ENCODE measurements around the gene KCNQ5. TPM values are rescaled to one million over a fixed set of nuclear protein-coding genes. Genes with fewer than 3 reads are reported as not detected.
"Not testable (repeated sequence)": the region's sequence is repeated elsewhere in the genome, so short reads cannot be mapped to it uniquely, and the experiment has no call there.

KCNQ5 gene
- total RNA-seq, 1 donor from 2014 or later = 0.49 TPM

DNA sequence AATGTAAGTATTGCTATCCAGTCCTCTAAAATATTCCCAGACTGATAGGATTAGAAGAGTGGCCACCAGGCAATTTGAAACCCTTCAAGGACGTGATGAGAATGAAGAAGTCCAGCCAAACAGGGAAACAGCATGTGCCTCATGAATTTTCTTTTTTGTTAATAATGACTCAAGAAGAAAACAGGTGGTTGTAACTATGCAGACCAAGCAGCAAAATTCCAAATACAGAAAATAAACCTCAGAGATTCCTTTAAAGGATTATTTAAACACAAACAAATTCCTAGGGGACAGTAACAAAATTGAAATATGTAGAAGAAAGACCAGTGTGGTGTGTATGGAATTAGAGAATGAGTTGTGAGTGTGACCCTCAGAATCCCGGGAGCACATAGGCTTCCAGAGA lies 239.2 kb downstream of the KCNQ5 start:
- intact Hi-C loops (cut with DNase I) = no loop called here
- no peak for ATAC-seq
- no peak for DNase-seq (ENCODE audit: low spot score)

DNA sequence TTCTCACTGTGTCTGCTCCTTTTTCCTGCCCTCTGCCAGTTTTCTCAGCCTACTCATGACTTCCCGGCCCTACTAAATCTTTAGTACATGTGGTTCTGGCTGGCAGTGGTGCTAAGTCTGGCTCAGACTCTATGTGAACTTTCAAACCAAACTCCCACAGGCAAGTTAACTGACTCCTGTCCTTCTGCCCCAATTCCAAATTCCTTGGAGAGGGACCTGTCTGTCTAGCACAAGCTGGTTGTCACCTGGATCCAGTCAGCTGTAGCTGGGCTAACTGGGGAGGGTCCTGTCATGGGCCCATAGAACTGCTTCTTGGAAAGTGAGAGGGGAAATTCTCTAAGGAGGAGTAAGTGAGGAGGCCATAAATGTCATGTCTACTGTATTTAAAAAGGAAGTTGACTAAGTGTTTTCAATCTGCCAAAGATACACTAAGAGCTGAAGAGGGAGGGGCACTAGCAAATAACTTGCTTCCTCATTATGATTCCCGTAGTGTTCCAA lies 240.1 kb downstream of the KCNQ5 start:
- intact Hi-C loops (cut with DNase I) = no loop called here
- ATAC-seq (peak; percentile 71), DNase-seq (ENCODE audit: low spot score) (no peak)

DNA sequence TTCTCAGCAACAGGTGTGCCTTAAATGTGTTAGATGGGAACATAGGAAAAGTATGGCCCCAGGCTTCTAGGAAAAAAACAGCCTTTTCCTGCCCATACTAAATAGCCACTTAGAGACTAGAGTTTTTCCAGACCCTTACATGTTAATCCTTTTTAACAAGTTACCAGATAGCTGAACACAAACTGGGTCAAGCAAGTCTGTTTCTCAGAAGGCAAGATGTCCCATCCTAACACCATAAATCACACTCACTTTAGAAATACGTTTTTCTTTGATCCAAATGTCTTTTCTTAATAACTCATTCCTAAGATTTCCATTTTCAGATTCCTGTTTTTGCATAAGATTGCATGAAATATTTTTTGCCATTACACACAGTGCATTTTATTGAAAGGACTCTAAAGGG lies 241.3 kb downstream of the KCNQ5 start:
- ATAC-seq = no peak
- intact Hi-C loops (cut with DNase I) = no loop called here

DNA sequence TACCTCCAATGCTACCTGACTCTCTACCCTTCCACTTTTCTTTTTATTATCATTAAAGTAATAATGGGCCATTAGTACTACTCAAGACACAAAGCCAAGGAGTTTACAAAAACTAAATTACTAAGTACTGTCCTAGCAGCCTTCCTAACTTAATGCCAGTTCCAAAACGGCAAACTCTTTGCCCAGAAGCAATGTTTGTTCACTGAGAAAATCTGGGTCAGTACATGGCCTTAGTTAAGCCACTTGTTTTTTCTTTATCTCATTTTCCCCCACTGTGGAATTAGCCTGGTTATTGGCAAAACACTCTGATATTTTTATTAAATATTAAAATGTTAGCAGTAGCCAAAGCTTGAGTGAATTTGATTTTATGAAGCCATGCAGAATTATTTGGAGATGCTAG lies 242.4 kb downstream of the KCNQ5 start:
- ATAC-seq (no peak), DNase-seq (ENCODE audit: low spot score) (no peak)
- intact Hi-C loops (cut with DNase I) = no loop called here

More for the DNA sequence above, 241.3 kb downstream of the KCNQ5 start:
- DNase-seq (ENCODE audit: low spot score) = no peak

DNA sequence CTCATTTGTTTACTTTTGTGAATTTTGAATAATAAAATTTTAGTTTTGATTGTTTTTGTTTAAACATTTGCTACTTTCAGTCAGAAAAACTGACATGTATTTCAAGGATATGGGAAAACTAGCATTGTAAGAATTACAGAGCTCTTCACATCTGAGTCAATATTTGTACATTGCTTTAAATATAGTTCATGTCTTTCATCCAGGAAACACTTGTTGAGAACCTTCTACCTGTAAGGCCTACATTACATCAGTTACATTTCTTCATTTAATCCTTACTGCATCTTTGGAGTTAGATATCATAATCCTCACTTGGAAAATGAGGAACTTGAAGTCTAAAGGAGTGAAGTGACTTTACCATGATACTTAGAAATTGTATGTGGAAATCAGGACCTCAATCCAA lies 242.9 kb downstream of the KCNQ5 start:
- ATAC-seq (no peak), DNase-seq (ENCODE audit: low spot score) (no peak)
- intact Hi-C loops (cut with DNase I) = no loop called here

DNA sequence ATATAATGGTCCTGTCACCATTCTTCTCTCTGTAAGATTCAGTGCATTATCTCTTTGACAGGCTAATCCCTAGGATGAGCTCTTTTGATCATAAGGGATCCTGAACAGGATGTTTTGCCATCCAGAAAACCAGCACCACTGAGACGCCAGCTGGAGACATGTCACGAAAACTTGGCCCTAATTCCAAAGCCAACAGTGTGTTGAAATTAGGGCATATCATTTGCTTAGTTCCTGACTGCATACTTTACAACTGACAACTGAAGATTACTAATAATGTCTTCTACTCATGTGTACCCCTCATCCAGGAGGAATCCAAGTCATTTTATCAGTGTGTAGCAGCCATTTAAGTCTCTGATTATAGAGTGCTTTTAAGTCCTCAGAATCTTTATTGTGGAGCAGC lies 243.6 kb downstream of the KCNQ5 start:
- DNase-seq (ENCODE audit: low spot score) (no peak), ATAC-seq (no peak)
- intact Hi-C loops (cut with DNase I) = no loop called here

DNA sequence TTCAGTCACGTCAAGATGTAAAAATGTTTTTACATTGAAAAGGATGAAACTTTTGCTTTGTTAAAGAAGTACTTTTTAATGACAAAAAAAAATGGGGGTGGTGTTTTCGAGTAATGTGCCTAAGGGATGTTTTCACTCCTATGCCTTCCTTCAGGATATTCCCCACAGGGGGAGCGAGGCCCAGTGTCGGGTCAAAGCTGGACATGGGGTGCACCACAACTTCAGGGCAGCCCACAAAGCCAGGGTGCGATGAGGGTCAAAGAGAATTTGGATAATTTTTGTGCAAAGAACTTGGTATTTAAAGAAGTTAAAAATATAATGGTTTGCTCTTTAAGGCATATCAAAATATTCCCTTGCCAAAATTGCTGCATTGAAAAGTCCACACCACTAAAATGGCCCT lies 247.8 kb downstream of the KCNQ5 start:
- no peak for ATAC-seq
- no peak for DNase-seq (ENCODE audit: low spot score)
- intact Hi-C loops (cut with DNase I) = no loop called here

DNA sequence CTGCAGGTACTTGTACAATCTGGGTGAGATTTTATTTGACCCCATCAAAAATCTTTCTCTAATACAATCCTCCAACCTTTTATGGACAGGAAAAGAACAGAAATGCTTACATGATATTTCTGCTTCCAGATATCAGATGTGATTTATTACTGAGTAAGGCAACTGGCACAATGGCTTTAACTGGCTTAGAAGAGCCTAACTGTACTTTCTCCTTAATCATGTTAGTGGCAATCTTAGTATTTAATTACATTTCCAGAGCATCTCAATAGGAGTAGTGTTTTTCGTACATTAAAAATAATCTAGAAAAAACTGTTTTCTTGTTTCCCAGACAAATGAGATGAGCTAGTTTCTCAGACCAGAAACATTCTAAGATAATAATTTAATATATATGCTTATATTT lies 251.6 kb downstream of the KCNQ5 start:
- DNase-seq (ENCODE audit: low spot score) (no peak), ATAC-seq (no peak)
- intact Hi-C loops (cut with DNase I) = no loop called here

DNA sequence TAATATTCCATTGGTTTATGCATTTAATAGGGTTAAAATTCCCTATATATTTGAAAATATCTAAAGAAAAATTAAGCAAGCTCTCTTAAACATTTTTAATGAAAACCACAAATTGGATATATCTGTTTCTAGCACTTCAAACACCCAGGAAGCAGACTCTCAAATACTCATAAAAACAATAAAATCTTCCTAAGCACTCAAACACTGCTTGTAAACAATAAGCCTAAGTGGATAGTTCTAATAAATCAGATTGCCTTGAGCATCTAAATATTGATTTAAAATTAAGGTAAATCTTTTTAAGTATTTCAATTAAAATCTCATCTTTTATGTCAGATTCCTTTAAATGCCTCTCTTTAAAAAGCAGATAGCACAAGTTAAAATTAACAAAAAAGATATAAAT lies 254.4 kb downstream of the KCNQ5 start:
- DNase-seq (ENCODE audit: low spot score) = no peak
- intact Hi-C loops (cut with DNase I) = no loop called here

DNA sequence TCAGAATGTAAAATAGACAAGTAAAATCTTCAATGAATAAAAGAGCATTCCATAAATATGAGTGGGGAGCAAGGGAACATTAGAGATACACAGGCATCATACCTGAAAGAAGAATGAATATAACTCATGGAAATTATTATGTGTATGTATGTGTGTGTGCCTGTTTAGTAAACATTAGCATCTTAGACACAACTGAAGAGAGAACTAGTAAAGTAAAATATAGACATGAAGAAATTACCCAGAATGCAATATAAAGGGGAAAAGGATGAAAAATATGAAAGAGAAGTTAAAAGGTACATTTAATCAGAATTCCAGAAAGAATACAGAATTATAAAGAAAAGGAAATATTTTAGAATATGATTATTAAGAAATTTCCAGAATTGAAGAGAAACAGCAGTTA lies 264.3 kb downstream of the KCNQ5 start:
- intact Hi-C loops (cut with DNase I) = loop anchor here (2.0 kb wide), 1 partner anchor 77 kb away; no protein-coding TSS in a partner anchor
- ATAC-seq (no peak), DNase-seq (ENCODE audit: low spot score) (no peak)

More for the DNA sequence above, 254.4 kb downstream of the KCNQ5 start:
- no peak for ATAC-seq

DNA sequence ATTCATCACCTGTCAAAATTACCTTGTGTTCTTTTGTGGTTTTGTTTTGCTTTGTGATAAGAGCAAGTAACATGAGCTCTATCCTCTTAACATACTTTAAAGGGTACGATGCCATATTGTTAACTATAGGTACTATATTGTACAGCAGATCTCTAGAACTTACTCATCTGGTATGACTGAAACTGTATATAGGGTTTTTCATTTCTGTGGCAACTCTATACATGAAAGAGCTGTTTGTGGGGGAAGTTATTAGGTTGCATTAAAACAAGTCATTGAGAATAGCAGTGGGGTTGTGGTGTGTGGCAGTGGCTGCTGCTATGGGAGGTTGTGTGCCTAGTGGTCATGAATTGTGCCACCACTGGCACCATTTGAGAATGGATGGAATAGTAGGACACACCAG lies 268.4 kb downstream of the KCNQ5 start:
- ATAC-seq = no peak
- DNase-seq (ENCODE audit: low spot score) = no peak
- intact Hi-C loops (cut with DNase I) = no loop called here

DNA sequence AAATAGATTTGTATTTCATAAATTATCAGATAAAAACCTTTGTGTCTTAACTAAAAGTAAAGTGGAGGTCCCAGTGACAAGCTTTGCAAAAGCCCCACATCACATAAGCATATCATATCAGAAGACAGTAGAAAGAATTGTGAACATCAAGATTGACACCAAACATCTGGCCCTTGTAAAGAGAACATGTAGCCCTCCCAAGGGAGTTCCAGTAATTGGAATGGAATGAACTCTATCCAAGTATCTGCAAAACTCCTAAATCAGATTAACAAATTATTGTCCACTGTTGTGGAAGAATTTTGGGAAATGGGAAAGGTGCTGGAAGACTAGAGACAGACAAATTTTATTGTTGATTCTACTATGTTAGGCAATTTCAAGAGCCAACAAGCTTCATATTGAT lies 268.8 kb downstream of the KCNQ5 start:
- DNase-seq (ENCODE audit: low spot score) = no peak
- intact Hi-C loops (cut with DNase I) = no loop called here
- no peak for ATAC-seq

DNA sequence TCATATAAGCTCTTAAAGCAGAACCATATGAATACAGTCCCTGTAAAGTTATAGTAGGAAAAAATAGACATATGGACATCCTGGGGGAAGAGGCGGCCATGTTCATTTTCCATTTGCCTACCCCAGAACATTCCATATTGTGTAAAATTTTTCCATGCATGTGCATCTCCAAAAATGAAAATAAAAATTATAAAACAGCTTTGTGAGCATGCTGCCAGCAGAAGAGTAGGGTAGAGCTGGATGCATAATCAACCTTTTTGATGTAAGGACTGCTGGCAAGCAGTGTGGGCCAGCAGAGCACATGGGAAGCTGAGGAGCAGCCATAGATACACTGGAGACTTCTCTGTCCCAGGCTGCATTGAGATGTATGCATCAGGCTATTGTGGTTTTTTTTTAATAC lies 271.0 kb downstream of the KCNQ5 start:
- ATAC-seq = no peak
- intact Hi-C loops (cut with DNase I) = no loop called here
- no peak for DNase-seq (ENCODE audit: low spot score)

DNA sequence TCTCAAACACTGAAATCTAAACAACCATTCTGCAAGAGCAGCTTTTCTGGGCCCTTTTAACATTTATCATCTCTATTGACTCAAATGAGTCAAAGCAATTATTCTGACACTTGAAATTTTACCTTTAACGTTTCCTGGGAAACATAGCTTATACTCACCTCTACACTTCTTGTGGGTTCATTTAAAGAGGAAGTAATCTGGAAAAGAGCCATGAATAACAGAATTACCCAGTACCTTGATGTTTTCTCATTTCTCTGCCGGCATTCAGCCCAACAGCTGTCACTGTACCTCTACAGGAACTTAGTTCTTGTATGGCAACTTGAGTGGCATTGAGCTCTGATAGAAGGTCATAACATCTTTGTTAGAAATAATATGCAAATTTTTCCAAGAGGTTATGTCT lies 272.2 kb downstream of the KCNQ5 start:
- ATAC-seq (no peak), DNase-seq (ENCODE audit: low spot score) (no peak)
- intact Hi-C loops (cut with DNase I) = no loop called here

DNA sequence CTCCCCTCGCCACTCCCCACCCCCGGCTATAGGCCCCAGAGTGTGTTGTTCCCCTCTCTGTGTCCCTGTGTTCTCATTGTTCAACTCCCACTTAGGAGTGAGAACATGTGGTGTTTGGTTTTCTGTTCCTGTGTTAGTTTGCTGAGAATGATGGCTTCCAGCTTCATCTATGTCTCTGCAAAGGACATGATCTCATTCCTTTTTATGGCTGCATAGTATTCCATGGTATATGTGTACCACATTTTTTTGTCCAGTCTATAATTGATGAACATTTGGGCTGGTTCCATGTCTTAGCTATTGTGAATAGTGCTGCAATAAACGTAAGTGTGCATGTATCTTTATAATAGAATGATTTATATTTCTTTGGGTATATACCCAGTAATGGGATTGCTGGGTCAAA lies 276.4 kb downstream of the KCNQ5 start:
- DNase-seq (ENCODE audit: low spot score); ATAC-seq; intact Hi-C loops (cut with DNase I): not testable (repeated sequence)

DNA sequence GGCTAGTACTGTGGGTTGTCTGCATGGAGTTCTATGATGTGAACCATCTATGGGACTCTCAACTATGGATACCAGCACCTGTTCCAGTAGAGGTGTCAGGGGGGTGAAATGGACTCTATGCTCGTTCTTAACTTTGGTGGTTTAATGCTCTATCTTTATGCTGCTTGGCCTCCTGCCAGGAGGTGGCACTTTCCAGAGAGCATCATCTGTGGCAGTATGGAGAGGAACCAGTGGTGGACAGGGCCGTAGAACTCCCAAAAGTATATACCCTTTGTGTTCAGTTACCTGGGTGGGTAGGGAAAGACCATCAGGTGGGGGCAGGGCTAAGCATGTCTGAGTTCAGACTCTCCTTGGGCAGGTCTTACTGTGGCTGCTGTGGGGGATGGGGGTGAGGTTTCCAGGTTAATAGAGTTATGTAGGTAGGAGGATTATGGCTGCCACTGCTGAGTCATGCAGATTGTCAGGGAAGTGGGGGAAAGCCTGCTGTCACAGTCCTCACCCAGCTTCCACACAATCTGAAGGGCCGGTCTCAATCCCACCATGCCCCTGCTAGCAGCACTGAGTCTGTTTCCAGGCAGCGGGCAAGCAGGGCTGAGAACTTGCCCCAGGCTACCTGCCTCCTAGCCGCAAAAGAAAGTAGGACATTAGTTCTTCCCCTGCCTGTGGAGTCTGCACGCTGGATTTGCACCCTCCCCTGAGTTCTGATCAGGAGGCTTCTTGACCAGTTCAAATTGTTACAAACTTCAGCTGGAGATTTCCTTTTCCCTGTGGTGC lies 284.0 kb downstream of the KCNQ5 start:
- no peak for ATAC-seq

DNA sequence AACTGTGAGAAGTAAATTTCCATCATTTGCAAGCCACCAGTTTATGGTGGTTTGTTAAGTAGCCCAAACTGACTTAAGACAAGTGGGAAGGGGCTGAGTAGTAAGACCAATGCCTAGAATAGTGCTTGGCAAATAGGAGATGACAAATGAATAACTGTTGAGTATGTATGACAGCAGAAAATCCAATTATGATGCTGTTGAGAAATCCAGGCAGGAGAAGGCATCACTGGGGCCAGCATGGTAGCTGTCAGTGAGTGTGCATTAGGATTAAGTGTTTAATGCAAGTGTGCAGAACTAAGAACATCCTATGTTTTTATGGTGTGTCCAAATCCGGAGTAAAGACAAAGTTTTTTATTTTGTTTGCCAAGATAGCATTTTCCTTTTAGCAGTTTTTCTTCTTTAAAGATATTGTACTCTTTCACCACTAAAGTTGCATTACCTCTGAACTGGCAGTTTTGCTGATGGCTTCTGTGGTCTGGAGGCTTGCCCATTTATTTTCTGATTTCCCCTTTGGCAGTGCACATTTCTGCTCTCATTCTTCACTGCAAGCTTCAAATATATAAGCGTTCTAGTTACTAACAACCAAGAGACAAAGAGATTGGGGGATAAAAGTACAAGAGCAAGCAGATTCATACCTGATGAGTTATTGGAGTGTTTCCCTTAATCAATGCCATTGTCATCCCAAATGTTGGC lies 289.7 kb downstream of the KCNQ5 start:
- no peak for DNase-seq (ENCODE audit: low spot score)
- intact Hi-C loops (cut with DNase I) = no loop called here
- ATAC-seq = no peak

More for the DNA sequence above, 284.0 kb downstream of the KCNQ5 start:
- DNase-seq (ENCODE audit: low spot score) = no peak
- intact Hi-C loops (cut with DNase I) = no loop called here

DNA sequence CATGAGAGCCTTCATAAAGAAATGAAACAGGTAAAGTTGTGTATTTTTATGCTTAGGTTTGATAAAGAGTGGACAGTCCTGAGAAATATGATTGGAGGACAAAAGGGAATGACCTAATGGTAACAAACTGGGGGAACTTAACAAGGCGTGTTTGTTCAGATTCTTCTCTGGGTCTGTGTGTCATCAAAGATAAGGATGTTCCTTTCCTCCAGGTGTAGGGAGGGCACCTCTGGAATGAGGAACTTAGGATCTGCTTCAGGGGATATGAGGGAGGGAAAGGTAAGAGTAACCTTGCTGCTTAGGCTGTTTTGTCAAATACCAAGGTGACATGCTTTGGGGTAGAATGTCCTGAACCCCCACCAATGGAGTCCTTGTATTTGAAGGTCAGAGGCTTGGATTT lies 291.9 kb downstream of the KCNQ5 start:
- no peak for ATAC-seq
- DNase-seq (ENCODE audit: low spot score) = no peak
- intact Hi-C loops (cut with DNase I) = no loop called here

DNA sequence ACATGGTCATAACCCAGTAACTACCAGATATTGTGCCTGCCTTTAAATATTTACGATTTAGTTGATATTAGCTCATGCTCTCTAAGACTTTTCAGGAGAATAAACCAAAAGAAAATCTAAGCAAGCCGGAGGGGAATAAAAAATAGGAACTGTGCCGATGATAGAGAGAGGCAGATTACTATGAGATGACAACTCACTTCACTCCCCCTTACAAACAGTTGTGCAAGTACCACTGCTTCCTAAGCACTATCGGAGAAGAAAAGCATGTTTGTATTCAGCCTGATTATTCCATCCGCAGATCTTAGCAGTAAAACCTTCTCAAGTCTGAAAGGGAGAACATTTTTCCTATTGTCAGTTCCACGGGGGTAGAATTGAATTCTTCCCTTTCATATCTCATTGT lies 294.4 kb downstream of the KCNQ5 start:
- DNase-seq (ENCODE audit: low spot score) = no peak
- no peak for ATAC-seq
- intact Hi-C loops (cut with DNase I) = no loop called here

DNA sequence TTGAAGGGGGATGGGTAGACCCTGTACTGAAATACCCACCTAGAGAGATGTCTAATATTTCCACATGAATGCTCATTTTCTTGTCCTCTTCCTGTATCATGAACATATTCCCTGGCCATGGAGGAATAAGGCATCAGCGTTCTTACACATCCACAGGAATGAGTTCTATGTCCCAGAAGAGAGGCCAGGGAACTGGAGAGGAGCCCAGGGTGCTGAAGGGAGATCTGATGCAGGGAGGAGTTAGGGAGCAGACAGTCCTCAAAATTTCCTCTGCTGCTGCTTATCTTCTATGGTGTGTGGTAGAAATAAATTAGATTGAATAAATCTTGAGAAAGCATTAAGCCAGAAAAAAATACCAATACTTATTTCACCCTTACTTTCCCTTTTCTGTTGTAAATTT lies 295.0 kb downstream of the KCNQ5 start:
- intact Hi-C loops (cut with DNase I) = no loop called here
- DNase-seq (ENCODE audit: low spot score) (no peak), ATAC-seq (no peak)

DNA sequence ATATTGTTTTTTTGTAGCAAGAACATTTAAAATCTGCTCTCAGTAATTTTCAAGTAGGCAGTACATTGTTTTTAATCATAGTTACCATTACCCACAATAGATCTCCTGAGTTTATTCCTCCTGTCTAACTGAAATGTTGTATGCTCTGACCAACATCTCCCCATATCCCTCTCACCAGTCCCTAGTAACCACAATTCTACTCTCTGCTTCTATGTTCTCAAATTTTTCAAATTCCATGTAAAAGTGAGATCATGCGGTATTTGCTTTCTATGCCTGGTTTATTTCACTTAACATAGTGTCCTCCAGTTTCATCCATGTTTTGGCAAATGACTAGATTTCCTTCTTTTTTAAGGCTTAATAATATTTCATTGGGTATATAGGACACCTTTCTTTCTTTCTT lies 300.5 kb downstream of the KCNQ5 start:
- intact Hi-C loops (cut with DNase I) = no loop called here
- ATAC-seq = no peak
- no peak for DNase-seq (ENCODE audit: low spot score)
